ENCODE results near the gene MSH5.
A peak's percentile ranks its signal among the peaks of the same experiment; 100 is the strongest.

The MSH5 gene

GRCh38 chr6:31729979-31730630 lies 9.7 kb upstream of the MSH5 start:
- DNase-seq (ENCODE audit: low spot score): peak; percentile 86
- TF ChIP-seq CTCF (IDR thresholded peaks at IDR 0.05; ENCODE audit: extremely low read depth, insufficient read depth, missing control alignments): peak; percentile 5
- in situ Hi-C loops (cut with MboI; ENCODE audit: low pct_unique_long_range_greater_than_20kb, low sequenced_read_pairs, unreplicated experiment): no loop called here

GRCh38 chr6:31730631-31731086 lies 9.1 kb upstream of the MSH5 start:
- DNase-seq (ENCODE audit: low spot score): no peak
- in situ Hi-C loops (cut with MboI; ENCODE audit: low pct_unique_long_range_greater_than_20kb, low sequenced_read_pairs, unreplicated experiment): no loop called here
- TF ChIP-seq CTCF (IDR thresholded peaks at IDR 0.05; ENCODE audit: extremely low read depth, insufficient read depth, missing control alignments): no peak

GRCh38 chr6:31732029-31732428 lies 7.8 kb upstream of the MSH5 start:
- no peak for DNase-seq (ENCODE audit: low spot score)
- in situ Hi-C loops (cut with MboI; ENCODE audit: low pct_unique_long_range_greater_than_20kb, low sequenced_read_pairs, unreplicated experiment): no loop called here
- no peak for TF ChIP-seq CTCF (IDR thresholded peaks at IDR 0.05; ENCODE audit: extremely low read depth, insufficient read depth, missing control alignments)

- no peak for TF ChIP-seq CTCF (IDR thresholded peaks at IDR 0.05; ENCODE audit: extremely low read depth, insufficient read depth, missing control alignments)
- DNase-seq (ENCODE audit: low spot score): no peak
Observed at GRCh38 chr6:31733734-31734133, 6.1 kb upstream of the MSH5 start.

GRCh38 chr6:31734247-31734820 lies 5.5 kb upstream of the MSH5 start:
- no peak for DNase-seq (ENCODE audit: low spot score)
- TF ChIP-seq CTCF (IDR thresholded peaks at IDR 0.05; ENCODE audit: extremely low read depth, insufficient read depth, missing control alignments): no peak
- in situ Hi-C loops (cut with MboI; ENCODE audit: low pct_unique_long_range_greater_than_20kb, low sequenced_read_pairs, unreplicated experiment): no loop called here

More at GRCh38 chr6:31733734-31734133, 6.1 kb upstream of the MSH5 start:
- in situ Hi-C loops (cut with MboI; ENCODE audit: low pct_unique_long_range_greater_than_20kb, low sequenced_read_pairs, unreplicated experiment): no loop called here

GRCh38 chr6:31734821-31735406 lies 4.9 kb upstream of the MSH5 start:
- in situ Hi-C loops (cut with MboI; ENCODE audit: low pct_unique_long_range_greater_than_20kb, low sequenced_read_pairs, unreplicated experiment): no loop called here
- TF ChIP-seq CTCF (IDR thresholded peaks at IDR 0.05; ENCODE audit: extremely low read depth, insufficient read depth, missing control alignments): no peak
- peak; percentile 79 for DNase-seq (ENCODE audit: low spot score)
